BE2C (cell line): ENCODE results near the gene LRMDA.

Experiments used
- DNase-seq: peaks from one replicate; pipeline ENCODE4 v3.0.0-alpha.2; 2020
- H3K27me3 ChIP-seq: fragments of 250-450 bp; sonication (Bioruptor Pico); 2 replicates; pipeline ENCODE4 v1.5.1; 2020; ENCODE audit warnings: mild to moderate bottlenecking
- H3K36me3 ChIP-seq: fragments of 250-450 bp; sonication (Bioruptor Pico); 2 replicates; pipeline ENCODE4 v1.5.1; 2020; ENCODE audit warnings: mild to moderate bottlenecking
- H3K4me1 ChIP-seq: fragments of 250-450 bp; sonication (Bioruptor Pico); 2 replicates; pipeline ENCODE4 v1.5.1; 2020
- H3K4me3 ChIP-seq: 2 replicates; pipeline ENCODE4 v1.5.1; 2011; ENCODE audit warnings: low read depth, low read length
- H3K9me3 ChIP-seq: fragments of 250-450 bp; sonication (Bioruptor Pico); 2 replicates; pipeline ENCODE4 v1.5.1; 2020
- TF ChIP-seq, protein P1 (sequence below): IDR thresholded peaks from 2 replicates; pipeline ENCODE4 v1.5.1; 2012; ENCODE audit warnings: mild to moderate bottlenecking, low read depth, low read length

Gene LRMDA

DNA sequence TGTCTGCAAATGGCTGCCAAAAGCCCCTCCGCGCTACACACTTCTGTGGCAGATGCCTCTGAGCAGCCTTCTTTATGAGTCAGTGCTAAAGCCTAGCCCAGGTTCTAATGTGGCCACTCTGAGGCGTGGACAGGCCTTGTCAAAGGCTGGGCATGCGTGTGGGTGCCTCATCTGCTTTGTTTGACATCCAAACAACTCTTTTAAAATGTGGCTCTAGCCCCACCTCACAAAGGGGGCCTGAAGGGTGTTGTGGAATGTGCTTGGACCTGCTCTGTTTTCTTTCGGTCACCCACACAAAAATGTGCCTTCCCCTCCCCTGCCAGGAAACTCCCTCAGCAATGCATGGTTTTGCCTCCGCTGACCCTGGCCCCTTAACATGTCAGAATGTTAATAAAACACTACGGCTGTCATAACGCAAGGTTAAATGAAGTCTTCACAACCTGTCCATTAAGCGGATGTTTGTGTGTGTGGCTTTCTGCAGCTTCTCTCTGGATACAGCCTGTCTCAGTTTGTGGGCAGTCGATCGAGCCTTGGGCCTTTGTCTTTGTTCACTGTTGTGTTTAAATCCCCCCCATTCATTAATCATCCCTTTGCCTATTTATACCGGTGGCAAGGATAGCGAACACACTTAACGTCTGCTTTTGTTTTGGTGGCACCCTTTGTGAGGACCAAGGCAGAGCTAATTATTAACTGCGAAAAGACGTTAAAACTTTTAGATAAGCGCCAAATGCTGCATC is 718.9 kb downstream of the LRMDA start:
- H3K27me3 ChIP-seq: no peaks in the 10 kb centered on the region
- TF ChIP-seq, protein P1, sequence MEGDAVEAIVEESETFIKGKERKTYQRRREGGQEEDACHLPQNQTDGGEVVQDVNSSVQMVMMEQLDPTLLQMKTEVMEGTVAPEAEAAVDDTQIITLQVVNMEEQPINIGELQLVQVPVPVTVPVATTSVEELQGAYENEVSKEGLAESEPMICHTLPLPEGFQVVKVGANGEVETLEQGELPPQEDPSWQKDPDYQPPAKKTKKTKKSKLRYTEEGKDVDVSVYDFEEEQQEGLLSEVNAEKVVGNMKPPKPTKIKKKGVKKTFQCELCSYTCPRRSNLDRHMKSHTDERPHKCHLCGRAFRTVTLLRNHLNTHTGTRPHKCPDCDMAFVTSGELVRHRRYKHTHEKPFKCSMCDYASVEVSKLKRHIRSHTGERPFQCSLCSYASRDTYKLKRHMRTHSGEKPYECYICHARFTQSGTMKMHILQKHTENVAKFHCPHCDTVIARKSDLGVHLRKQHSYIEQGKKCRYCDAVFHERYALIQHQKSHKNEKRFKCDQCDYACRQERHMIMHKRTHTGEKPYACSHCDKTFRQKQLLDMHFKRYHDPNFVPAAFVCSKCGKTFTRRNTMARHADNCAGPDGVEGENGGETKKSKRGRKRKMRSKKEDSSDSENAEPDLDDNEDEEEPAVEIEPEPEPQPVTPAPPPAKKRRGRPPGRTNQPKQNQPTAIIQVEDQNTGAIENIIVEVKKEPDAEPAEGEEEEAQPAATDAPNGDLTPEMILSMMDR: no peak
- H3K4me1 ChIP-seq: no peaks in the 10 kb centered on the region
- no peak overlapping the region for H3K4me3 ChIP-seq
- no peaks in the 10 kb centered on the region for H3K36me3 ChIP-seq
- DNase-seq: no peak
- H3K9me3 ChIP-seq: no peaks in the 10 kb centered on the region; the same call in 1 of the 2 replicates

DNA sequence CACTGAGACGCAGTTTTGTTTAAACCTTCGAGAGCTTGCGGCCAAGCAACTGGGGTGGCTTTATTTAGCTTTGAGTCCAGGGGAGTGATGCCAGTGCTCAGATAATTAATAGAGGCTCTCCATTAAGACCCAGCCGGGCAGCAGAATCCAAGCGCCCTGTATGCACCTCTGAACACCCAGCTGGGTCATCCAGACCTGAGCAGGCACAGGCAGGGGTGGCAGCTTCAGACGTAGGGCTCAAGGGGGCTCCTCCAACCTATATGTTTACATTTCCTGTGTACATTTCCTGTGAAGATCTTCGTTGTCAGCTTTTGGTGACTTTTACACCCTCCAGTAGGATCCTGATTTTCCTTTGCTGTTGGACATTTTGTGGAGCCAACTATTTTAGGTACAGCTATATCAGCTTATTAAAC is 719.5 kb downstream of the LRMDA start:
- no peaks in the 10 kb centered on the region; the same call in 1 of the 2 replicates for H3K9me3 ChIP-seq
- TF ChIP-seq, protein P1: no peak
- no peak for DNase-seq
- no peaks in the 10 kb centered on the region for H3K36me3 ChIP-seq
- no peak overlapping the region for H3K4me3 ChIP-seq
- no peaks in the 10 kb centered on the region for H3K4me1 ChIP-seq
- no peaks in the 10 kb centered on the region for H3K27me3 ChIP-seq

DNA sequence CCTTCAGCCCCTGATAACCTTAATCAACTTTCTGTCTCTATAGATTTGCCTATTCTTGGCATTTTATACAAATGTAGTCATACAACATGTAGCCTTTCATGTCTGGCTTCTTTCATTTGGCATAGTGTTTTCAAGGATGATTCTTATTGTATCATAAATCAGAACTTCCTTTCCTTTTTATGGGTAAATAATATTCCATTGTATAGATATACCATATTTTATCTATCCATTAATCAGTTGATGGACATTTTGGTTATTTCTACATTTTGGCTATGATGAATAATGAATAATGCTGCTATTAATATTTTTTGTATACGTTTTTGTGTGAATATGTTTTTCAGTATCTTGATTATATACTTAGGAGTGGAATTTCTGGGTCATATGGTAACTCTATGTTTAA is 720.8 kb downstream of the LRMDA start:
- Histone ChIP-seq H3K36me3 (no peaks in the 10 kb centered on the region), H3K27me3 (no peaks in the 10 kb centered on the region), H3K4me3 (no peak overlapping the region), H3K4me1 (no peaks in the 10 kb centered on the region), H3K9me3 (no peaks in the 10 kb centered on the region; the same call in 1 of the 2 replicates)
- no peak for DNase-seq
- TF ChIP-seq, protein P1: no peak

DNA sequence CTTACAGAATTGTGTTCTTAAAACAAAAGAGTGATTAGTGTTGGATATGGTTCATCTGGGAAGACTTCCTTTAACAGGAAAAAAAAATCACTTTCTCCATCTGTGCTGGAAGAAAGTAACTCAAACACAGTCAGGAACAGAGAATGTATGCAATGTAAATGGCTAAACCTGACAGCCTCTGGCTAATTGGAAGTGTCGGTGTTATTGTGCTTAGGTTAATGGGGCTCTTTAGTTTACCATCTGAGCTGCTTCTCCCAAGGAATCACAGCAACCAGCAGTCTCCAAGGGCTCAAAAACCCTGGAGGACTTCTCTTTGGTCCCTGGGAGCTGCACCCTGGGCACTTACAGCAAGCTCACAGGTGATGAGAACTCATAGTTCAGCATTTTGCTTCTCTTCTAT is 724.5 kb downstream of the LRMDA start:
- H3K27me3 ChIP-seq: no peaks in the 10 kb centered on the region
- no peak for DNase-seq
- TF ChIP-seq, protein P1: no peak

DNA sequence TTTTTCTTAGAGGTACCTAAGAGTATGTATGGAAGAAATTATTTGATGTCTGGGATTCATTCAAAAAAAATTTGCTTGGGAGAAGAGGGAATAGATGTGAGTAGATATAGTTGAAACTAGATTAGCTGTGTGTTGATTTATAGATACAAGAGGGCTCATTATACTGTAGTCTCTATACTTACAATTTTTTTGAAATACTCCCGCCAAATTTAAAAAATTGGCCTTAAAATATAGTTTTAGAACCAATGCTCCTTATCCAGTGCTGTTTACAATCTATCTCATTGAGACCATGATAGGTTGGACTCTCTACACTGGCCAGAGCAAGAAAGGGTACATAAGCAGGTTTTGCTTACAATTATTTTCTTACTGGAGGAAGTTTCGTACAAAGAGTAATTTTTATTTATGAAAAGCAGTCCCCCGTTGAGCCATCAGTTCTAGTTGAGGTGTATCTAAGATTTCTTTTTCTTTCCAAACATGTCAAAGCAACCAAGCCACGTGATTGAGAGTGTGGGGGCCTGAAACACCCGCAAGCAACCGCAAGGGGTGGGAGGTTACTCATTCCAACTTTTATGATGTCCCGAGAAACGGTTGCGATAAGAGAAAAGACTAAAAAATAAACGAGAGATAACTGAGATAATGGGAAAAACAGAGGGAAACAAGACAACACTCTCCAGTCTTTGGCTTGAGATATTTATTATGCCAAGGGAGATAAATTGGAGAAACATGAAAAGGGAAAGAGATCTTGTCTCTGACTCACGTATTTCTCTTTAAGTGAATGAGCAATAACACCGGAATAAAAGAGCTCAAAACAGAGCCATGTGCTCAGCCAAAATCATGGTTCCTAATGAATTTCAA is 729.2 kb downstream of the LRMDA start:
- Histone ChIP-seq H3K36me3 (no peaks in the 10 kb centered on the region), H3K9me3 (no peaks in the 10 kb centered on the region)

More for the DNA sequence above, 724.5 kb downstream of the LRMDA start:
- Histone ChIP-seq H3K9me3 (no peaks in the 10 kb centered on the region; the same call in 1 of the 2 replicates), H3K36me3 (no peaks in the 10 kb centered on the region), H3K4me3 (no peak overlapping the region), H3K4me1 (no peaks in the 10 kb centered on the region)

More for the DNA sequence above, 729.2 kb downstream of the LRMDA start:
- H3K27me3 ChIP-seq: no peaks in the 10 kb centered on the region
- DNase-seq: no peak
- TF ChIP-seq, protein P1: no peak
- H3K4me3 ChIP-seq: no peak overlapping the region
- H3K4me1 ChIP-seq: no peaks in the 10 kb centered on the region
